GM21529 (cell line): Measurements from ENCODE around the gene SYT11.

Source experiments
- ATAC-seq: cut with Tn5 transposase; IDR thresholded peaks from one replicate; pipeline ENCODE4 v1.9.1; 2021; ENCODE audit not compliant: unreplicated experiment

Gene SYT11

GRCh38 chr1:155934097-155934935 is 74.9 kb downstream of the SYT11 start, which contains the start of gene KHDC4:
TSS of gene KHDC4 (minus strand) at chr1:155934413. CDS start at chr1:155934373, 40 bp downstream.
- ATAC-seq: peak; percentile 93
